ENCODE results near the gene AFAP1.

Gene AFAP1

DNA sequence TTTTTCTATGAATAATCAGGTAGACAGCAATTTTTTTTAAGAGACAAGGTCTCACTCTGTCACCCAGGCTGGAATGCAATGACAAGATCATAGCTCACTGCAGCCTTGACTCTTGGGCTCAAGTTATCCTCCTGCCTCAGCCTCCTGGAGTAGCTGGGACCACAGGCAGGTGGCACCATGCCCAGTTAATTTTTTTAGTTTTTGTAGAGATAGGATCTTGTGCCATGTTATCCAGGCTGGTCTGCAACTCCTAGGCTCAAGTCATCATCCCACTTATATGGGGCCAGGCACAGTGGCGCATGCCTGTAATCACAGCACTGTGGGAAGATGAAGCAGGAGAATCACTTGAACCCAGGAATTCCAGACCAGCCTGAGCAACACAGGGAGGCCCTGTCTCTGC is 26.8 kb downstream of the AFAP1 start:
- no peak for DNase-seq
- H3K4me3 ChIP-seq (ENCODE audit: low read depth, low read length): no peak overlapping the region
- no peak overlapping the region for H3K27ac ChIP-seq
- peaks cover 4% of the 10 kb centered on the region for H3K36me3 ChIP-seq (replicated peaks)
- no peaks in the 10 kb centered on the region for H3K27me3 ChIP-seq (replicated peaks)
- in situ Hi-C loops (cut with HindIII; ENCODE audit: low pct_ligation_motif_present, low sequenced_read_pairs): no loop called here
- TF ChIP-seq CTCF (IDR thresholded peaks at IDR 0.05; ENCODE audit: low read depth, low read length, missing control alignments): no peak

- no peaks in the 10 kb centered on the region for H3K27me3 ChIP-seq (replicated peaks)
- H3K27ac ChIP-seq: peak overlapping the region; percentile 72
- no peak for TF ChIP-seq CTCF (IDR thresholded peaks at IDR 0.05; ENCODE audit: low read depth, low read length, missing control alignments)
- DNase-seq: peak; percentile 89
- H3K4me3 ChIP-seq (ENCODE audit: low read depth, low read length): no peak overlapping the region
- in situ Hi-C loops (cut with HindIII; ENCODE audit: low pct_ligation_motif_present, low sequenced_read_pairs): no loop called here
- H3K36me3 ChIP-seq (replicated peaks): no peaks in the 10 kb centered on the region
Observed at GRCh38 chr4:7910952-7911578, 28.6 kb downstream of the AFAP1 start.

GRCh38 chr4:7910263-7910896 is 29.3 kb downstream of the AFAP1 start:
- DNase-seq: no peak
- Histone ChIP-seq H3K27me3 (replicated peaks) (no peaks in the 10 kb centered on the region), H3K4me3 (ENCODE audit: low read depth, low read length) (no peak overlapping the region), H3K27ac (peak overlapping the region; percentile 72), H3K36me3 (replicated peaks) (no peaks in the 10 kb centered on the region)
- TF ChIP-seq CTCF (IDR thresholded peaks at IDR 0.05; ENCODE audit: low read depth, low read length, missing control alignments): no peak
- in situ Hi-C loops (cut with HindIII; ENCODE audit: low pct_ligation_motif_present, low sequenced_read_pairs): no loop called here

DNA sequence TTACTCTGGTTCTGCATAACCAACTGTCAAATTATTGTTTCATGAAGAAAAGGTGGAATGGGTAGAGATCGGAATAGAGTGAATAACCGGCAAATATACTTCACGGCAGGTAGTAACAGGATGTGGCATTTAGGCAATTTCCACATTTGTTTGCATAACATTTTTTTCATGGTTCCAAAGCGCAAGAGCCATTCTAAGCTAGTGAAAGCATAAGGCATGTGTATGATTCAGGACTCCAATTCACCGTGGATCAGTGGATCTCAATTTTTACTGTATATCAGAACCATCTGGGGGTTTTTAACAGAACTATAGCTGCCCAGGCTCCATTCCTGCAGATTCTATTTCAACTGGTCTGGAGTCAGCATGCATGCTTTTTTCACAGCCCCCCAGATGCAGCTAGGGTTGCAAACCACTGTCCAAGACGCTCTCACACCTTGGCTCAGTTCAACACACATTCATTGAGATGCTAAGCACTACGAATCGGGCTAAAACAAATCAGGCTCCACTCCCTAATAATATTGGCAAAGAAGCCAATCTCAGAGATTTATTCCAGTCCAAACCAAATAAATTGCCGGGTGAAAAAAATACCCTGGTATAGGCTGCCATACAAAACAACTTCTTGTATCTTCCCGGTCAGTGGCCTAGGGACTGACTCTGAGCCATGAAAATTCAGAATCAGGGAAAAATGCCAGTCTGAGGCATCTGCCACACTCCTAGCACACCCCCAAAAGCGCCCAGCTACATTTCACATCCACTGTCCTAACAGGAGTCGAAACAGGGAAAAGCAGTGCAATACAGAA is 30.0 kb downstream of the AFAP1 start:
- Histone ChIP-seq H3K36me3 (replicated peaks) (no peaks in the 10 kb centered on the region), H3K4me3 (ENCODE audit: low read depth, low read length) (no peak overlapping the region), H3K27ac (peak overlapping the region; percentile 72), H3K27me3 (replicated peaks) (no peaks in the 10 kb centered on the region)
- TF ChIP-seq CTCF (IDR thresholded peaks at IDR 0.05; ENCODE audit: low read depth, low read length, missing control alignments): no peak
- in situ Hi-C loops (cut with HindIII; ENCODE audit: low pct_ligation_motif_present, low sequenced_read_pairs): no loop called here
- no peak for DNase-seq

GRCh38 chr4:7908668-7909067 is 31.0 kb downstream of the AFAP1 start:
- in situ Hi-C loops (cut with HindIII; ENCODE audit: low pct_ligation_motif_present, low sequenced_read_pairs): no loop called here
- no peaks in the 10 kb centered on the region for H3K27me3 ChIP-seq (replicated peaks)
- no peaks in the 10 kb centered on the region for H3K36me3 ChIP-seq (replicated peaks)
- H3K4me3 ChIP-seq (ENCODE audit: low read depth, low read length): no peak overlapping the region
- no peak overlapping the region for H3K27ac ChIP-seq
- DNase-seq: no peak
- TF ChIP-seq CTCF (IDR thresholded peaks at IDR 0.05; ENCODE audit: low read depth, low read length, missing control alignments): no peak

Data from brain microvascular endothelial cell (primary cell).